HCT116 (cell line): ENCODE data around the gene BAD. TPM values are rescaled to one million over a fixed set of nuclear protein-coding genes. Genes with fewer than 3 reads are reported as not detected.

ENCODE experiments used
- ATAC-seq: fragments of 200-7000 bp; cut with Tn5 transposase; 2 replicates; pipeline ENCODE4 v1.9.1; 2020; ENCODE audit warnings: mild to moderate bottlenecking, moderate library complexity
- BruUV-seq: library from RNA; stranded (reverse); fragments of 400-500 nt; replicated peaks from 2 replicates; lab custom pipeline; 2021; lab: Mats Ljungman, UMichigan
- CTCF ChIA-PET: fragments of 300-600 bp; sonication (Branson Sonifier 250); formaldehyde crosslinking; loops from one replicate; lab custom pipeline; 2021; ENCODE audit warnings: antibody characterized with exemption; lab: Charles Lee
- POLR2A ChIA-PET: fragments of 300-600, 350-600 bp; sonication (Branson Sonifier 250); formaldehyde crosslinking; loops from one replicate; lab custom pipeline; 2021; ENCODE audit warnings: antibody characterized with exemption; lab: Charles Lee
- RAD21 ChIA-PET, 2 experiments: fragments of 300-600 bp; sonication (Branson Sonifier 250); formaldehyde crosslinking; loops; one replicate each; lab custom pipeline; 2023; ENCODE audit warnings: low total read pairs in 2 of 2; ENCODE audit not compliant: uncharacterized antibody in 2 of 2, unreplicated experiment in 2 of 2, low non-redundant PET in 1 of 2; lab: Charles Lee
- DNase-seq: peaks from one replicate; pipeline ENCODE4 v3.0.0-alpha.2; 2010; ENCODE audit warnings: low read depth, low spot score
- H2AFZ ChIP-seq: fragments of 200-600 bp; shearing (Covaris generic), sonication (generic); 2 replicates; pipeline ENCODE4 v1.6.1; 2017; ENCODE audit warnings: low read depth, mixed run types, mixed read lengths, antibody characterized with exemption, low read length; ENCODE audit not compliant: poor library complexity, severe bottlenecking
- H3K27ac ChIP-seq: 2 replicates; pipeline ENCODE4 v1.5.1; 2012; ENCODE audit warnings: low read depth, low read length
- H3K27me3 ChIP-seq: fragments of 200-600 bp; sonication (generic); 2 replicates; pipeline ENCODE4 v1.6.1; 2016; ENCODE audit warnings: mixed run types, low read length, mixed read lengths; ENCODE audit not compliant: insufficient read depth
- H3K36me3 ChIP-seq, 2 experiments: fragments of 200-500 bp in 1 of 2; fragments of 200-600 bp in 1 of 2; sonication (Bioruptor generic) in 1 of 2; sonication (generic) in 1 of 2; 2 replicates each; pipeline versions ENCODE4 v1.5.1 to v1.6.1; 2014 to 2016; ENCODE audit warnings: low read length in 2 of 2, inconsistent platforms in 1 of 2, mixed read lengths in 1 of 2, mixed run types in 1 of 2; ENCODE audit not compliant: insufficient read depth in 2 of 2, control insufficient read depth in 1 of 2
- H3K4me1 ChIP-seq, 2 experiments: fragments of 200-600 bp in 1 of 2; sonication (generic) in 1 of 2; 2 replicates each; pipeline versions ENCODE4 v1.5.1 to v1.6.1; 2012 to 2017; ENCODE audit warnings: low read length in 2 of 2, inconsistent platforms in 1 of 2, mild to moderate bottlenecking in 1 of 2, mixed read lengths in 1 of 2, mixed run types in 1 of 2, moderate library complexity in 1 of 2; ENCODE audit not compliant: insufficient read depth in 2 of 2, control insufficient read depth in 1 of 2
- H3K4me2 ChIP-seq: fragments of 200-600 bp; sonication (generic); 2 replicates; pipeline ENCODE4 v1.6.1; 2017; ENCODE audit warnings: mixed run types, low read length, mixed read lengths
- H3K4me3 ChIP-seq, 2 experiments: fragments of 200-600 bp in 1 of 2; sonication (generic) in 1 of 2; replicated peaks in 1 of 2; 2 replicates each; pipeline ENCODE4 v1.5.1; 2011 to 2016; ENCODE audit warnings: low read length in 2 of 2, control low read depth in 1 of 2, low read depth in 1 of 2, mild to moderate bottlenecking in 1 of 2, mixed read lengths in 1 of 2, mixed run types in 1 of 2
- H3K79me2 ChIP-seq: fragments of 200-600 bp; sonication (generic); 2 replicates; pipeline ENCODE4 v1.6.1; 2017; ENCODE audit warnings: mild to moderate bottlenecking, mixed run types, low read length, moderate library complexity, mixed read lengths; ENCODE audit not compliant: insufficient read depth
- H3K9ac ChIP-seq: fragments of 200-600 bp; sonication (generic); 2 replicates; pipeline ENCODE4 v1.6.1; 2016; ENCODE audit warnings: low read length, mixed read lengths
- H3K9me2 ChIP-seq: fragments of 200-600 bp; sonication (generic), shearing (Covaris generic); 2 replicates; pipeline ENCODE4 v1.6.1; 2017; ENCODE audit warnings: mixed run types, mild to moderate bottlenecking, moderate library complexity; ENCODE audit not compliant: insufficient read depth
- H3K9me3 ChIP-seq, 2 experiments: fragments of 200-500 bp in 1 of 2; fragments of 200-600 bp in 1 of 2; sonication (Bioruptor generic) in 1 of 2; sonication (generic) in 1 of 2; 2 replicates each; pipeline ENCODE4 v1.6.1; 2014 to 2017; ENCODE audit warnings: low read length in 2 of 2, mixed read lengths in 2 of 2, inconsistent platforms in 1 of 2, low read depth in 1 of 2, mild to moderate bottlenecking in 1 of 2, mixed run types in 1 of 2, moderate library complexity in 1 of 2; ENCODE audit not compliant: control insufficient read depth in 1 of 2, insufficient read depth in 1 of 2
- H4K20me1 ChIP-seq: fragments of 200-600 bp; sonication (generic), shearing (Covaris generic); 2 replicates; pipeline ENCODE4 v1.6.1; 2017; ENCODE audit warnings: mixed run types, mild to moderate bottlenecking, moderate library complexity; ENCODE audit not compliant: insufficient read depth
- CTCF ChIP-seq, 3 experiments: fragments of 200-600 bp in 1 of 3; sonication (generic) in 1 of 3; IDR thresholded peaks in 2 of 3; conservative IDR thresholded peaks in 1 of 3; 2 replicates each; pipeline ENCODE4 v1.5.1; 2012 to 2017; ENCODE audit warnings: low read depth in 2 of 3, low read length in 2 of 3, antibody characterized with exemption in 1 of 3, borderline replicate concordance in 1 of 3, control low read depth in 1 of 3, mild to moderate bottlenecking in 1 of 3, mixed read lengths in 1 of 3, mixed run types in 1 of 3, moderate library complexity in 1 of 3; ENCODE audit not compliant: insufficient read depth in 1 of 3
- EZH2 ChIP-seq: fragments of 200-600 bp; sonication (generic); IDR thresholded peaks from 2 replicates; pipeline ENCODE4 v1.6.1; 2017; ENCODE audit warnings: antibody characterized with exemption, mixed run types
- POLR2AphosphoS5 ChIP-seq: IDR thresholded peaks from 2 replicates; pipeline ENCODE4 v1.6.1; 2011; ENCODE audit warnings: mild to moderate bottlenecking, low read depth, low read length, moderate library complexity
- REST ChIP-seq: IDR thresholded peaks from 2 replicates; pipeline ENCODE4 v1.6.1; 2012; ENCODE audit warnings: low read depth
- YY1 ChIP-seq: IDR thresholded peaks from 2 replicates; pipeline ENCODE4 v1.6.1; 2011; ENCODE audit warnings: low read length, low read depth, moderate library complexity, mild to moderate bottlenecking; ENCODE audit not compliant: insufficient replicate concordance; ENCODE audit errors: extremely low read depth
- intact Hi-C: fragments of 100-400 bp; cut with micrococcal nuclease; formaldehyde crosslinking; loops from 2 replicates; pipeline ENCODE4 v1.10.0; 2022
- total RNA-seq: library from RNA; stranded (reverse); gene quantifications from one replicate; pipeline ENCODE4 v1.2.1, GENCODE V29; 2021; ENCODE audit not compliant: unreplicated experiment

The BAD gene
- total RNA-seq, 1 experiment from 2014 or later = 51.9 TPM

- ATAC-seq = no peak
- H3K4me2 ChIP-seq = no peak overlapping the region
- peaks cover 7 to 31% of the 10 kb centered on the region in 2 experiments; a peak in 3 of 4 replicates for H3K4me1 ChIP-seq
- H2AFZ ChIP-seq = no peak overlapping the region
- no peaks in the 10 kb centered on the region for H4K20me1 ChIP-seq
- H3K36me3 ChIP-seq = peaks cover 0 to 23% of the 10 kb centered on the region in 2 experiments; a peak in 2 of 4 replicates
- POLR2A ChIA-PET = interaction anchor here (1.0 to 2.0 kb wide), 2 partner anchors 10 to 17 kb away, joined by 5 to 6 read pairs; no protein-coding TSS in a partner anchor
- no TSS peak for BruUV-seq
- no peak for DNase-seq
- H3K4me3 ChIP-seq = no peak overlapping the region
- CTCF ChIA-PET = interaction anchor here (1.3 to 2.4 kb wide), 3 partner anchors 10 to 42 kb away, joined by 4 to 8 read pairs (median 5); no protein-coding TSS in a partner anchor
- RAD21 ChIA-PET = no interaction called here
- no peaks in the 10 kb centered on the region for H3K9me3 ChIP-seq
- H3K9me2 ChIP-seq = no peaks in the 10 kb centered on the region
- H3K9ac ChIP-seq = no peak overlapping the region
- TF ChIP-seq POLR2AphosphoS5 (no peak), YY1 (no peak), EZH2 (no peak), CTCF (IDR thresholded peaks at IDR 0.05 in 2 of 3, conservative IDR thresholded peaks at IDR 0.05 in 1 of 3; ENCODE audit: borderline replicate concordance in 1 of 3, insufficient read depth in 1 of 3, low read depth in 2 of 3, low read length in 2 of 3) (peak in 2 of 3 experiments; percentile 44 to 47; a peak in 3 of 6 replicates), REST (no peak)
- TF ChIP-seq, all 23 proteins: peak for 1
- Histone ChIP-seq H3K79me2 (peaks cover 44% of the 10 kb centered on the region), H3K27ac (peak overlapping the region; percentile 18; the same call in 1 of the 2 replicates), H3K27me3 (no peaks in the 10 kb centered on the region)
- intact Hi-C loops = no loop called here
These were observed 29.8 kb upstream of the BAD start for GRCh38 chr11:64314146-64314804.
